ENCODE data around the gene RND3.

Gene RND3

GRCh38 chr2:150480971-150481830, 6.3 kb downstream of the RND3 start:
- DNase-seq (ENCODE audit: extremely low read depth, low read depth): no peak
- no peak for TF ChIP-seq CTCF (IDR thresholded peaks at IDR 0.05; ENCODE audit: low read depth, low read length)

DNA sequence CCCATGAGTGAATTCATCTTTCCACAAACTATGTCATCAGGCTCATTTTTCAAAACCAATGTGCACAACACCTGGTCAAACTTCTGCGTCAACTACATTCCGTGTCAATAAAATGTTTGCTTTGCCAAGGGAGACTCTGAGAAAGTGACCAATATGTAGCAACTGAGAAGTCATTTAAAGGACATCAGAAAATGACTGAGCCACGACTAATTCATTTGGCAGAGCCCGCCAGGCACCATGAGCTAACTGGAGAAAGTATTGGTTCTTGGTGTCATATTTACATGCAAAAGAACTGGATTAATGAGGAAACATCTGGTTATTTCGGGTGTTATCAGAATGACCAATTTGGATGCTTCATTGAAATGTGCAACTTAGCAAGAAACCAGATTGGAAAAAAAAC, 7.2 kb downstream of the RND3 start:
- TF ChIP-seq CTCF (IDR thresholded peaks at IDR 0.05; ENCODE audit: low read depth, low read length): no peak
- no peak for DNase-seq (ENCODE audit: extremely low read depth, low read depth)

- no peak for TF ChIP-seq CTCF (IDR thresholded peaks at IDR 0.05; ENCODE audit: low read depth, low read length)
- DNase-seq (ENCODE audit: extremely low read depth, low read depth): no peak
Observed at GRCh38 chr2:150479075-150479915, 8.2 kb downstream of the RND3 start.

DNA sequence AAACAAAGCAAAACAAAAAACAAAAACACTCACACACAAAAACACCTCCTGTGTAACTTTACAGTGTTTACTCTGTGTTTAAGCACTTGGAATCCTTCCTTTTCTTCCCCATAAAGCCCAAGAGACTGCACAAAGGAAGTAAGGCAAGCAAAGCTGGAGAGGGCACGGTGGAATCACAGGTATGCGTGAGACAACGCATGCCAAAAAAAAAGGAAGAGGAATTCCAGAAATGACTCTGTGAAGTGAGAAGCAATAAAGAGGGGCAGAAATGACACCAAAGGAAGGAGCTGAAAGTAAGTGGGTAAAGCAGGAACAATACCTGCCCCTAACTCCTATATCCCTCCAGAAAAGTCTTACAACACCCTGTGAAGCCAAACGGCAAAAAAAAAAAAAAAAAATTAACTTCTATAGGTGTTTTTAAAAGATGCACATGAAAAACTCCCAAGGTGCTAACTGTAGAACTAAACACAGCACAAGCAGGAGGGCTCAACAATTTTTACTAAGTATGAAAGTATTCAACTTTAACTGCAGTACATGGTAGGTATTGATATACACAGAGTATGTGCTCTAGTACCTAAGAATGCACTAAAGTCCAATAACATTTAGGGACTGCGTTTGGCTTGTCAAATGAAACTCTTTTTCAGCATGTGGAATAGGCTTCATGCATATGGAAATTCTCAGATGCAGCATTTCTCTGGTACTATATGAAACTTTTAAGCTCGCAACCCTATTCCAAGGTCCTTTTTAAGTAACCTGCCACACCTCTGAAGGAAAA, 9.1 kb downstream of the RND3 start:
- DNase-seq (ENCODE audit: extremely low read depth, low read depth): no peak
- TF ChIP-seq CTCF (IDR thresholded peaks at IDR 0.05; ENCODE audit: low read depth, low read length): no peak

- DNase-seq (ENCODE audit: extremely low read depth, low read depth): no peak
Observed at GRCh38 chr2:150477347-150477746, 10.1 kb downstream of the RND3 start.

DNA sequence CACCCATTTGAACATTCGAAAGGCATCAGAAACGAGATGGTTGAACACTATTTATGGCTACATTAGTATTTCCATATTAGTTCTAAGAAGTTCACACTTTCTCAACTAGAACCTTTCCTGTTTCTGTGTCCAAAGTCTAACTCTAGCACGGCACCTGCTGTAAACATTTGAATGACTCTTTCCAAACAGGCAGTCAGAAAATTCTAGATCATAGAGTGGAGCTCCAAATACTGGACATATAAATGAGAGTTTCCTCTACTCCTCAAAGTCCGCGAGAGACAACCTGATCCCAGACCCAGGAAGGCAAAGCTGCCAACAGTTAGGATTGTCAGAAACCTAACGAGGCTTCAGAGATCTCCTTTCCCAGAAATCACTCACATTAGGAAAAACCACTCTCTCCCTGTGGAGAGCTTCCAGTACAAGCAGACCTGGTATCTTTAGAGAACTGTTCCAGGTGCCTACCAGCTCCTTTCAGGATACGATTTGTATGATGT, 10.6 kb downstream of the RND3 start:
- no peak for DNase-seq (ENCODE audit: extremely low read depth, low read depth)

More at GRCh38 chr2:150477347-150477746, 10.1 kb downstream of the RND3 start:
- TF ChIP-seq CTCF (IDR thresholded peaks at IDR 0.05; ENCODE audit: low read depth, low read length): no peak

More for the DNA sequence above, 10.6 kb downstream of the RND3 start:
- no peak for TF ChIP-seq CTCF (IDR thresholded peaks at IDR 0.05; ENCODE audit: low read depth, low read length)

All from AG09319 (cell line).